Vagina (tissue), 2 donors: Measurements from ENCODE around the gene HEATR1. TPM values are rescaled to one million over a fixed set of nuclear protein-coding genes. Genes with fewer than 3 reads are reported as not detected.

Experiments used
- DNase-seq, 2 donors: peaks; one replicate each; pipeline ENCODE4 v3.0.0-alpha.2; 2017; ENCODE audit errors: extremely low spot score in 2 of 2
- H3K27ac ChIP-seq: fragments of 200-600 bp; sonication (generic); one replicate; pipeline ENCODE4 v1.5.1; 2019
- H3K27me3 ChIP-seq: fragments of 200-600 bp; sonication (generic); one replicate; pipeline ENCODE4 v1.5.1; 2019
- H3K36me3 ChIP-seq, 2 donors: fragments of 200-600 bp; sonication (generic); one replicate each; pipeline ENCODE4 v1.5.1; 2017 to 2019
- H3K4me1 ChIP-seq: fragments of 200-600 bp; sonication (generic); one replicate; pipeline ENCODE4 v1.5.1; 2019
- H3K4me3 ChIP-seq, 2 donors: fragments of 200-600 bp; sonication (generic); 1 replicate in 1 of 2; 2 replicates in 1 of 2; pipeline ENCODE4 v1.5.1; 2016 to 2019
- H3K9me3 ChIP-seq: fragments of 200-600 bp; sonication (generic); one replicate; pipeline ENCODE4 v1.5.1; 2019
- POLR2A ChIP-seq, 2 donors: fragments of 450-650 bp; IDR thresholded peaks; one replicate each; pipeline ENCODE4 v1.6.1; 2017; ENCODE audit warnings: antibody characterized with exemption in 2 of 2, mild to moderate bottlenecking in 2 of 2, moderate library complexity in 2 of 2
- POLR2AphosphoS5 ChIP-seq, 2 donors: sonication (generic); formaldehyde crosslinking; IDR thresholded peaks; one replicate each; pipeline ENCODE4 v1.9.0; 2017; ENCODE audit warnings: antibody characterized with exemption in 2 of 2, mild to moderate bottlenecking in 2 of 2, low read depth in 1 of 2; ENCODE audit not compliant: insufficient read depth in 1 of 2
- intact Hi-C: fragments of 100-400 bp; cut with DNase I; formaldehyde crosslinking; loops from one replicate; pipeline ENCODE4 v1.15.1; 2023
- total RNA-seq: library from RNA; depleted of rRNA; stranded (reverse); fragments of >200 nt; gene quantifications from one replicate; pipeline ENCODE4 v1.2.3, GENCODE V29; 2016
- TF ChIP-seq, protein P1 (sequence below), 3 experiments: fragments of 450-650 bp in 2 of 3; fragments of 200-600 bp in 1 of 3; sonication (generic) in 1 of 3; IDR thresholded peaks; one replicate each; pipeline ENCODE4 v1.5.1; 2017 to 2019; ENCODE audit warnings: antibody characterized with exemption in 3 of 3, mild to moderate bottlenecking in 2 of 3, moderate library complexity in 2 of 3

The HEATR1 gene
- total RNA-seq, 1 donor from 2014 or later = 24.1 TPM

DNA sequence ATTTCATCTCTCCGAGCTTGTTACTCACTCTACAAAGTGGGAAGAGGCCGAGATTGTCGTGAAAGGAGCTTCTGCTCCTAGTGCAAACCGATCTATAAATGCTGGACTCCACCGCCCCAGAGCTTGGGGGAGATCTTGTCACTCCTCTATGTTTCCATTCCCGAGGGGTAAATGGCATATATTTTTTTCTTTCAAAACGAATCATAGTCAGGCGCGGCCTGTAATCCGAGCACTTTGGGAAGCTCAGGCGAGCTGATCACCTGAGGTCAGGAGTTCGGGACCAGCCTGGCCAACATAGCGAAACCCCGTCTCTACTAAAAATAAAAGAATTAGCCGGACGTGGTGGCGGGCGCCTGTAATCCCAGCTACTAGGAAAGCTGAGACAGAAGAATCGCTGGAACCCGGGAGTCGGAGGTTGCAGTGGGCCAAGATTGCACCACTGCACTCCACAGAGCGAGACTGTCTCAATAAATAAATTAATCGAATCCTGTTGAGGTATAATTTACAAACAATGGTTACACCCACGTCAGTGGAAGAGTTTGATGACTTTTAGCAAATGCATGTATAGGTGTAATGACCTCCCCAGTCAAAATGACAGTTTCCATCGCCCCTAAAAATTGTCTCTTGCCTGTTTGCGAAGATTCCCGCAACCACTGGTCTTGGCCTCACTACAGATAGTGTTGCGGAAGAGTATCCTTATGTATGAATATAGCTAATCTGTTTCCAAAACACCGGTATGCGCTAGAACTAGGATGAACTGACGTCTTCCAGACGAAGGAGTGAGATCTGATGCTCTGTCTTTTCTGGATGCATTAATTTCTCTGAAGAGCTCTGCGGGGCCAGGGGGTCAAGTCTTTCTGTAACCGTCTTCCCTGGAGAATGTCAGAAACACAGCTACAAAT, 840 bp upstream of the HEATR1 start:
- no peaks in the 10 kb centered on the region for H3K27me3 ChIP-seq
- H3K4me3 ChIP-seq = peak overlapping the region; percentile 70 to 93
- intact Hi-C loops = loop anchor here (10.0 kb wide), 1 partner anchor 190 kb away; the partner anchor contains the start of gene MTR
- H3K27ac ChIP-seq = peak overlapping the region; percentile 76
- peaks cover 0 to 16% of the 10 kb centered on the region in 2 donors for H3K36me3 ChIP-seq
- TF ChIP-seq, protein P1, sequence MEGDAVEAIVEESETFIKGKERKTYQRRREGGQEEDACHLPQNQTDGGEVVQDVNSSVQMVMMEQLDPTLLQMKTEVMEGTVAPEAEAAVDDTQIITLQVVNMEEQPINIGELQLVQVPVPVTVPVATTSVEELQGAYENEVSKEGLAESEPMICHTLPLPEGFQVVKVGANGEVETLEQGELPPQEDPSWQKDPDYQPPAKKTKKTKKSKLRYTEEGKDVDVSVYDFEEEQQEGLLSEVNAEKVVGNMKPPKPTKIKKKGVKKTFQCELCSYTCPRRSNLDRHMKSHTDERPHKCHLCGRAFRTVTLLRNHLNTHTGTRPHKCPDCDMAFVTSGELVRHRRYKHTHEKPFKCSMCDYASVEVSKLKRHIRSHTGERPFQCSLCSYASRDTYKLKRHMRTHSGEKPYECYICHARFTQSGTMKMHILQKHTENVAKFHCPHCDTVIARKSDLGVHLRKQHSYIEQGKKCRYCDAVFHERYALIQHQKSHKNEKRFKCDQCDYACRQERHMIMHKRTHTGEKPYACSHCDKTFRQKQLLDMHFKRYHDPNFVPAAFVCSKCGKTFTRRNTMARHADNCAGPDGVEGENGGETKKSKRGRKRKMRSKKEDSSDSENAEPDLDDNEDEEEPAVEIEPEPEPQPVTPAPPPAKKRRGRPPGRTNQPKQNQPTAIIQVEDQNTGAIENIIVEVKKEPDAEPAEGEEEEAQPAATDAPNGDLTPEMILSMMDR (IDR thresholded peaks at IDR 0.05) = no peak
- no peak for TF ChIP-seq POLR2AphosphoS5 (IDR thresholded peaks at IDR 0.05; ENCODE audit: insufficient read depth in 1 of 2, low read depth in 1 of 2)
- TF ChIP-seq POLR2A (IDR thresholded peaks at IDR 0.05) = no peak
- H3K4me1 ChIP-seq = peaks cover 19% of the 10 kb centered on the region
- DNase-seq = no peak
- no peaks in the 10 kb centered on the region for H3K9me3 ChIP-seq

DNA sequence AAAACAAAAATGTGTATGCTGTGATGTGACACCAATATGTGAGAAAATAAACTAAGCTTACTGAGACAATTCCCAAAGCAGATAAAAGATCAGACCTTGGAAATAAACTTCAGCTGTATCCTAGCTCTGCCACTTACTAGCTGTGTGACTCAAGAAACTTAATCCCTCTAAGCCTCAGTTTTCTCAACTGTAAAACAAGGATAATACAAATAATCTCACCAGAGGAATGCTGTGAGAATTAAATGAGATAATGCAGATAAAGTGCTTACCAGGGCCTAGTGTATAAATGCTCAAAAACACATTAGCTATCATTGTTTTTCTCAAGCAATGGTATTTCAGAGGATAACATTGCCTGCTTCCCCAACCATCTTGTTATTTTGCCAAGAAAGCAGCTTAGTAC, 2.1 kb downstream of the HEATR1 start:
- Histone ChIP-seq H3K9me3 (no peaks in the 10 kb centered on the region), H3K27me3 (no peaks in the 10 kb centered on the region), H3K36me3 (peaks cover 0 to 22% of the 10 kb centered on the region in 2 donors), H3K4me1 (peaks cover 19% of the 10 kb centered on the region), H3K4me3 (no peak overlapping the region), H3K27ac (no peak overlapping the region)
- intact Hi-C loops = loop anchor here (10.0 kb wide), 1 partner anchor 193 kb away; the partner anchor contains the start of gene MTR
- no peak for DNase-seq
- TF ChIP-seq POLR2AphosphoS5 (IDR thresholded peaks at IDR 0.05; ENCODE audit: insufficient read depth in 1 of 2, low read depth in 1 of 2) (no peak), POLR2A (IDR thresholded peaks at IDR 0.05) (no peak)
- TF ChIP-seq, protein P1 (IDR thresholded peaks at IDR 0.05) = no peak

DNA sequence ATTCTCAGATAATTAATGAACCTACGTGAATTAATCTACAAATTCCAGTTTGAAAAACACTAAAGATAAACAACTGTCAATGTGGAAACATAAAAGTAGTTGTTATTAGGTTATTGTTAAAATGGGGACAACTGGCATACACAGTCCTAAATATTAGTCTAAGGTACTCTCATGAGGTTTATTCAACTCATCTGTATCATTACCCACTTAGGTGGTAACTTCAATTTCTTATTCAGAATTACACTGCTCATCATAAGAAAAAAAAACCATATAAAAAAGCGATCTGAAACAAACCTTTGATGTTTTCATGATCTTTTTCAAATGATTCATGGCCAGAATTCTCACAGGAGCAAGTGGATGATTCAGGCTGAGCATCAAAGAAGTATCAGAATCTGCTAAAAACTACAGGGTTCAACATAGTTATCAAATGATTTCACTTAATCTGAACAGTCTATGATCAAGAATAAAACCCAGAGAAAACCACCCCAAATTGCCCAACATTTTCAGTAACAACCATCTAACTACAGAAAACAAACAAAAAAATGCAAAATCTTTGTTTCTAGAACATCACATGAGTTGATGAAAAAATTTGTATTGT, 13.7 kb downstream of the HEATR1 start:
- no peak for TF ChIP-seq POLR2AphosphoS5 (IDR thresholded peaks at IDR 0.05; ENCODE audit: insufficient read depth in 1 of 2, low read depth in 1 of 2)
- TF ChIP-seq, protein P1 (IDR thresholded peaks at IDR 0.05) = no peak
- TF ChIP-seq POLR2A (IDR thresholded peaks at IDR 0.05) = no peak

DNA sequence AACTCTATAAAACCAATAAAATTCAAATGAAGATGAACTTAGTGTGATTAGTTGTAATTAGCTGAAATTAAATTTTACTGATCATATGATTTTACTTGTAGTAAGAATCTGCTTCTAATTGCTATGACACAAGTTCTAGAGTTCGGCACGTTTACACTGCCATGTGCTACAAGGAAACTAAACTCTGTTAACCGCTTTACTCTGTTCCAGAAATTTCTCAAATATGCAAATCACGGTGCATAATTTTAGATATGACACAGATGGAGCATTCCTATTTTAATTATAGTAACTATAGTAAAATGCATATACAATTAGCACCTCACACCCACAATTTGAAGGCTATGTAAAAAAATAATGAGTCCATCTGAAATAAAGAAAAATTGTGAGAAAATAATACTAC, 14.8 kb downstream of the HEATR1 start:
- Histone ChIP-seq H3K4me3 (no peak overlapping the region), H3K27me3 (no peaks in the 10 kb centered on the region), H3K9me3 (no peaks in the 10 kb centered on the region), H3K36me3 (peaks cover 0 to 79% of the 10 kb centered on the region in 2 donors), H3K4me1 (no peaks in the 10 kb centered on the region), H3K27ac (no peak overlapping the region)
- no peak for TF ChIP-seq POLR2A (IDR thresholded peaks at IDR 0.05)
- TF ChIP-seq POLR2AphosphoS5 (IDR thresholded peaks at IDR 0.05; ENCODE audit: insufficient read depth in 1 of 2, low read depth in 1 of 2) = no peak
- TF ChIP-seq, protein P1 (IDR thresholded peaks at IDR 0.05) = no peak
- DNase-seq = no peak
- intact Hi-C loops = no loop called here

More for the DNA sequence above, 13.7 kb downstream of the HEATR1 start:
- Histone ChIP-seq H3K4me3 (no peak overlapping the region), H3K27me3 (no peaks in the 10 kb centered on the region), H3K4me1 (no peaks in the 10 kb centered on the region), H3K36me3 (peaks cover 0 to 76% of the 10 kb centered on the region in 2 donors), H3K9me3 (no peaks in the 10 kb centered on the region), H3K27ac (no peak overlapping the region)
- intact Hi-C loops = no loop called here
- no peak for DNase-seq
